ENCODE measurements around the gene SLC25A22. TPM values are rescaled to one million over a fixed set of nuclear protein-coding genes. Genes with fewer than 3 reads are reported as not detected.

The SLC25A22 gene
- total RNA-seq, 1 donor from 2014 or later: 4.0 TPM

GRCh38 chr11:834371-835316 lies 36.6 kb upstream of the SLC25A22 start:
- DNase-seq (ENCODE audit: low read depth in 2 of 2): peak; percentile 58 to 92

- no peak for DNase-seq (ENCODE audit: low read depth in 2 of 2)
These were observed 35.8 kb upstream of the SLC25A22 start for GRCh38 chr11:833849-834311.

GRCh38 chr11:833114-833791 lies 35.2 kb upstream of the SLC25A22 start:
- DNase-seq (ENCODE audit: low read depth in 2 of 2): peak in 1 of 2 donors; percentile 67

GRCh38 chr11:832529-833113 lies 34.5 kb upstream of the SLC25A22 start, which contains the start of gene CD151:
Gene CD151, plus strand, starts transcription at chr11:832952. Its CDS starts 3,118 bp downstream, at chr11:836070.
- DNase-seq (ENCODE audit: low read depth in 2 of 2): peak in 1 of 2 donors; percentile 69

- no peak for DNase-seq (ENCODE audit: low read depth in 2 of 2)
These were observed 34.0 kb upstream of the SLC25A22 start for GRCh38 chr11:831961-832528.

- DNase-seq (ENCODE audit: low read depth in 2 of 2): peak in 1 of 2 donors; percentile 70
These were observed 33.2 kb upstream of the SLC25A22 start for GRCh38 chr11:831118-831864.

GRCh38 chr11:830295-831117 lies 32.4 kb upstream of the SLC25A22 start:
- peak; percentile 65 to 88 for DNase-seq (ENCODE audit: low read depth in 2 of 2)

- no peak for DNase-seq (ENCODE audit: low read depth in 2 of 2)
These were observed 31.8 kb upstream of the SLC25A22 start for GRCh38 chr11:829847-830294.

GRCh38 chr11:829176-829846 lies 31.2 kb upstream of the SLC25A22 start:
- DNase-seq (ENCODE audit: low read depth in 2 of 2): peak; percentile 94 to 96

GRCh38 chr11:828506-829175 lies 30.6 kb upstream of the SLC25A22 start:
- DNase-seq (ENCODE audit: low read depth in 2 of 2): no peak

GRCh38 chr11:827897-828192 lies 29.8 kb upstream of the SLC25A22 start, which contains the start of gene CRACR2B:
Gene CRACR2B, plus strand, starts transcription at chr11:827919. Its CDS starts 689 bp downstream, at chr11:828608.
- no peak for DNase-seq (ENCODE audit: low read depth in 2 of 2)

GRCh38 chr11:827146-827896 lies 29.2 kb upstream of the SLC25A22 start:
- DNase-seq (ENCODE audit: low read depth in 2 of 2): no peak

- no peak for DNase-seq (ENCODE audit: low read depth in 2 of 2)
These were observed 28.7 kb upstream of the SLC25A22 start for GRCh38 chr11:826836-827145.

GRCh38 chr11:826227-826621 lies 28.1 kb upstream of the SLC25A22 start:
- DNase-seq (ENCODE audit: low read depth in 2 of 2): no peak

- DNase-seq (ENCODE audit: low read depth in 2 of 2): no peak
These were observed 27.5 kb upstream of the SLC25A22 start for GRCh38 chr11:825366-826226.

GRCh38 chr11:824942-825341 lies 26.9 kb upstream of the SLC25A22 start:
- DNase-seq (ENCODE audit: low read depth in 2 of 2): no peak

- DNase-seq (ENCODE audit: low read depth in 2 of 2): no peak
These were observed 26.3 kb upstream of the SLC25A22 start for GRCh38 chr11:824292-824880.
